22Rv1 (cell line): ENCODE measurements around the gene PPP2R2B.

Experiments
- H3K27ac ChIP-seq: fragments of 450-650 bp; 2 replicates; pipeline ENCODE4 v1.5.1; 2017
- ZFX ChIP-seq: fragments of 450-650 bp; IDR thresholded peaks from 2 replicates; pipeline ENCODE4 v1.6.1; 2017; ENCODE audit warnings: antibody characterized with exemption, borderline replicate concordance
- TF ChIP-seq, protein P1 (sequence below): fragments of 450-650 bp; IDR thresholded peaks from 2 replicates; pipeline ENCODE4 v1.5.1; 2017; ENCODE audit warnings: mild to moderate bottlenecking

The PPP2R2B gene

DNA sequence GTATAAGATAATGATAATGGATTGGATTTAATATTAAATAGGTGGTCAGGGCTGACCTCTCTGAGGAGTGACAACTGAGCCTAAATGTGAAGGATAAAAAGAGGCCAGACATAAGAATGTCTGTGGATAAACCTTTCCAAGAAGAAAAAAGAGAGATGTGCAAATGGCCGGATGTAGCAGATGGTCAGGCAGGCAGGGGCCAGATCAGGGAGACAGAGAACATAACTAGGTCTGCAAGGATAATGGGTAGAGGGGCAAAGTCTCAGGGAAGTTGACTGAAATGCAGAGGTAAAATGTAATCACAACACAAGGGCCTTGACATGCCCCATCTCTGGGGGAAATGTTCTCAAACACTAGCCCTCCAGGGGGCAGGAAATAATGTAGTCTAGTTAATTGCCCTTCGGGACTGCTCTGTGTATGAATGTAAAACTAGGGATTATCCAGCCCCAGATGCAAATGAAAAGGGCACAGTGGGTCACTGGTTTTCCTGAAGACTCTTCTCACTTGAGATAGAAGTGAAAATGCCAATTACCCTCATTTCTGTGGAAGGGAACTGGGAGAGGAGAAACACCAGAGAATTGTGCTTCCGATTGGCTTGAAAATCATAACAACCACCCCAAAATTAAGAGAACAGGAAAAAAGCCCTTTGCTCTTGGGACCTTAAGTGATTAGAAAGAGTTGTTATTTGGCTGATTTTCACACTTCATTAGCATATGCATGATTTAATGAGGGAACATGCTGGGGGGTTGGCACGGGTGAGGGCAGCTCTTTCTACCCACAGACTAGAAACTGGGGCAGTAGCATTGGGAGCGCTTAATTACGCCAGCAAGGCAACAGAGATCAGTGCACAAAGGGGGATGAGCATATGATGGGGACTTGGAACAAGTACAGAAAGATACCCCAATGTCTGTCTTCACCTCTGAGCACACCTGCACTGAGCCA lies 88.6 kb downstream of the PPP2R2B start:
- no peak overlapping the region for H3K27ac ChIP-seq
- no peak for TF ChIP-seq ZFX
- TF ChIP-seq, protein P1, sequence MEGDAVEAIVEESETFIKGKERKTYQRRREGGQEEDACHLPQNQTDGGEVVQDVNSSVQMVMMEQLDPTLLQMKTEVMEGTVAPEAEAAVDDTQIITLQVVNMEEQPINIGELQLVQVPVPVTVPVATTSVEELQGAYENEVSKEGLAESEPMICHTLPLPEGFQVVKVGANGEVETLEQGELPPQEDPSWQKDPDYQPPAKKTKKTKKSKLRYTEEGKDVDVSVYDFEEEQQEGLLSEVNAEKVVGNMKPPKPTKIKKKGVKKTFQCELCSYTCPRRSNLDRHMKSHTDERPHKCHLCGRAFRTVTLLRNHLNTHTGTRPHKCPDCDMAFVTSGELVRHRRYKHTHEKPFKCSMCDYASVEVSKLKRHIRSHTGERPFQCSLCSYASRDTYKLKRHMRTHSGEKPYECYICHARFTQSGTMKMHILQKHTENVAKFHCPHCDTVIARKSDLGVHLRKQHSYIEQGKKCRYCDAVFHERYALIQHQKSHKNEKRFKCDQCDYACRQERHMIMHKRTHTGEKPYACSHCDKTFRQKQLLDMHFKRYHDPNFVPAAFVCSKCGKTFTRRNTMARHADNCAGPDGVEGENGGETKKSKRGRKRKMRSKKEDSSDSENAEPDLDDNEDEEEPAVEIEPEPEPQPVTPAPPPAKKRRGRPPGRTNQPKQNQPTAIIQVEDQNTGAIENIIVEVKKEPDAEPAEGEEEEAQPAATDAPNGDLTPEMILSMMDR: no peak

DNA sequence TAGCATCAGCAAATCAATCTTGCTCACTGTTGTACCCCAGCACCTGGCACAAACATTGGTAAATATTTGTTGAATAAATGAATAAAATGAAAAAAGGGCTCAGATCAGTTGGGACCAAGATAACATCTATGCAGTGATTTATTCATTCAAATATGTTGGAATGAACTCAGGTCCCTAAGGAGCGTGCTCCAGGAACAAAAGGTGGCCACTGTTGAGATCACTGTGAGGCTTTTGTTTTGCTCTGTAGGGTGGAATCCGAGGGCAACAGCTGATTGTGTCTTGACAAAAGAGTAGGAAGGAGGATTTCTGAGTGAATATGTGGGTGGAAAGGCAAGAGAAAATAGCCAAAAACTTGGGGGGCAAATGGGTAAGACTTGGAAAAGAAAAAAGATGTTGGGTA lies 89.7 kb downstream of the PPP2R2B start:
- no peak overlapping the region for H3K27ac ChIP-seq
- no peak for TF ChIP-seq ZFX
- TF ChIP-seq, protein P1: no peak

DNA sequence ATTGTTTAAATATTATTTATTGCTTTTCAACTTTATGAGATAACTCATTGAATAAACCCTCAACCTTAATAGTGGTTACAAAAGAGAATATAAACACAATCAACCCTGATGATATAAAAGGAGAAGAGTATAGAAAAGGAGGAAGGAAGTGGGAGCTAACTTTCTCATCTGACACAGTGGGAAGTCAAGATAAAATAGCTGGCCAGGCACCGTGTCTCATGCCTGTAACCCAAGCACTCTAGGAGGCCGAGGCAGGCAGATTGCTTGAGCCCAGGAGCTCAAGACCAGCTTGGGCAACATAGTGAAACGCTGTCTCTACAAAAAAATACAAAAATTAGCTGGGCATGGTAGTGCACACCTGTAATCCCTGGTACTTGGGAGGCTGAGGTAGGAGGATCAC lies 93.5 kb downstream of the PPP2R2B start:
- TF ChIP-seq ZFX: no peak
- TF ChIP-seq, protein P1: no peak
- H3K27ac ChIP-seq: no peak overlapping the region

DNA sequence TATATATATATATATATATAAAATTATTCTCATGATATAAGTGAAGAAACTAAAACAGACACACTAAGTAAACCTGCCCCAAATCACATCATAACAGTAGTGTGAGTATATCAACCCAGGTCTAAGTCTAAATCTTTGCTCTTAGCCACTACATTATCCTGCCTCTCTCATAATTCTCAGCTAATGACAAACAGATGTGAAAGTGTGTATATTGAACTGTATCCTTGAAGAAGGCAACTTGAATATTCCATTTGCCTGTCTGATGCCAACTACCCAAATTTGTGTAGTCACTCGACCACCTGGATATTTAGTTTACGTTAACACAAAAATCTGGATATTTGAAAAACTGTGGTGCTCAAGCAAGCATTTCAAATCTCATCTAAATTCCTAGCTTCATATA lies 97.4 kb downstream of the PPP2R2B start:
- no peak for TF ChIP-seq ZFX
- TF ChIP-seq, protein P1: no peak
- H3K27ac ChIP-seq: no peak overlapping the region

DNA sequence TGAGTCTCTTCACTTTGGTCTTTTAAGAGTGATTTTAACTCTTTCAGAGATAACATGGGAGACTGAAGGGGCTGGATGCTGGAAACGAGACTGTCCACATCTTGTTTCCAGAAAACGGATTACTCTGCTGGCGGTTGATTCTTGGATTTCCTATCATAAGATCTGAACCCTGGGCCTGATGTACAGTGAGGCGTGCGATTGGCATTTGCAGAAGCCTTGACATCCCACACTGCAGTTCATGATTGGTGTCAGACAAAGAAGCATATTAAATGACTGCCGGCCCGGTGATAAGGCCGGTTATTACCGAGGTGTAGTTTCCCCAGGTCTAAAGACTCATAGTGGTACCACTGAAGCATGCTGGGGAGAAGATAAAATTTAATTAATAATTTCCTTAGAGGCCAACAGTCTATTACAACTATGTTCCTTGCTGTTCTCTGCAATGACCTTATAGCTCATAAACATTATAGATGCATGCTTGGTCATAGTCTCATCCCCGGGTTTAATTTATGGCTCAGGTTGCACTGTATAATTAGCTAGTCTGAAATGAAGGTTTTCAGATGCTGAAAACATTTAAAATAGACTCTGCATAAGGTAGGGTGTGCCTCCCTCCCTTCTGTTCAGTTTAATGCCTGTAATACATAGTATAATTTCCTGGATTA lies 99.2 kb downstream of the PPP2R2B start:
- no peak overlapping the region for H3K27ac ChIP-seq
- no peak for TF ChIP-seq ZFX
- TF ChIP-seq, protein P1: no peak

DNA sequence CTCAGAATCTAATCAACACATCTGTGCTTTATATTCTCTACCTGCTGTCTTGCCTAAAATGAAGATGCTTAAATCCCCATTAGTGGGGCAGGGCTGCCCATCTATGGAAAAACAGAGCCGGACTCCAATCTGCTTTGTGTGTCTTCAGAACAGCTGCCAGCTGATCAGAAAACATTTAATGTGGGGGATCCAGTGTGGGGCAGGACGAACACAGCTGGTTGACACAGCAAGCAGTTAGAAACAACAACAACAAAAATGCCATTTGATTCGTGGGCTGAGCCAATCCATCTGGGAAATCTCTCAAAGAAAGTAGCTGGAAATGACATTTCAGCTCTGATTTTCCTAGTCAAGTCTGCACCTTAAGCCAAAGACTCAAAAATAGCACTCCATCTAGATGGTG lies 99.8 kb downstream of the PPP2R2B start:
- no peak for TF ChIP-seq ZFX
- TF ChIP-seq, protein P1: no peak
- no peak overlapping the region for H3K27ac ChIP-seq

DNA sequence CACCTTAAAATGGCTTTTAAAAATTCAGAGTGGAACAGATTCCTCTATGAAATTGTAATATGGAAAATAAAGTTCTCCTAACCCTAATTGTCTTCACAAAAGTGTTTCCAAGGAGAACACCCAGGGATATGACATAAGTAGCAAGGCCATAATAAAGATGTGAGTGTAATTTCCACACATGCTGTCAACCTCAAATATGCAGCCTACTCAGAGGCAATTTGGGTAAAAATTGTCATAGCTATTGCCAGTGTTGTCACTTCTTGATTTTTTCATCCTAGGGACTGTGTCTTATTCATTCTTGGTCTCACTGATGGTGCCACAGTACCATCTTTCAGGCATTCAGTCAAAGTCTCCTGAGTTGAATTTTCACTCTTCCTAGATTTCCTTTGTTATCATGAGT lies 100.3 kb downstream of the PPP2R2B start:
- TF ChIP-seq ZFX: no peak
- TF ChIP-seq, protein P1: no peak
- no peak overlapping the region for H3K27ac ChIP-seq
